Kidney epithelial cell (primary cell): ENCODE measurements around the gene EPOP. TPM values are rescaled to one million over a fixed set of nuclear protein-coding genes. Genes with fewer than 3 reads are reported as not detected.

Experiments used
- DNase-seq: peaks from one replicate; pipeline ENCODE4 v3.0.0-alpha.2; 2010; ENCODE audit warnings: low read depth
- H3K27me3 ChIP-seq: 2 replicates; pipeline ENCODE4 v1.6.0; 2011; ENCODE audit warnings: low read length; ENCODE audit not compliant: control insufficient read depth, insufficient read depth
- H3K36me3 ChIP-seq: 2 replicates; pipeline ENCODE4 v1.5.1; 2011; ENCODE audit warnings: low read length; ENCODE audit not compliant: control insufficient read depth, insufficient read depth
- H3K4me3 ChIP-seq: 2 replicates; pipeline ENCODE4 v1.5.1; 2011; ENCODE audit warnings: low read depth, mild to moderate bottlenecking, control low read depth, low read length
- total RNA-seq: library from RNA; depleted of rRNA; stranded (reverse); fragments of >200 nt; gene quantifications from 2 replicates; pipeline ENCODE4 v1.2.3, GENCODE V29; 2015
- TF ChIP-seq, protein P1 (sequence below): IDR thresholded peaks from 2 replicates; pipeline ENCODE4 v1.5.1; 2011; ENCODE audit warnings: mild to moderate bottlenecking, moderate library complexity, low read length, control low read depth, inconsistent platforms; ENCODE audit not compliant: insufficient read depth, poor library complexity, severe bottlenecking

Gene EPOP
- total RNA-seq, 1 donor from 2014 or later = 6.4 TPM

DNA sequence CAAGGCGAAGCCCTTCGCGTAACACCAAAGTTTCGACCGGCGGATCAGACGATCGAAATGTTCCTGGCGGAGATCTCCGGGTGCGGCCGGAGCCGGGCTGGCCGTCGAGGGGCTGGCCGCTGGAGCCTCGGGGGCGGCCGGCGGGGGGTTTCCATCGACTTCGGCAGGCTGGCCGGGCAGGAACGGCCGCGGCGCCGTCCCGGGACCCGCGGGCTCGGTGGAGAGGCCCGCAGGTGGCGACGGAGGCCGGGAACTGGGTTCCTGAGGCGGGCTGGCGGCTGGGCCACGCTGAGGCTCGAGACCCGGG lies 1.1 kb downstream of the EPOP start:
- no peak for DNase-seq
- peak overlapping the region; percentile 38 for H3K4me3 ChIP-seq
- TF ChIP-seq, protein P1, sequence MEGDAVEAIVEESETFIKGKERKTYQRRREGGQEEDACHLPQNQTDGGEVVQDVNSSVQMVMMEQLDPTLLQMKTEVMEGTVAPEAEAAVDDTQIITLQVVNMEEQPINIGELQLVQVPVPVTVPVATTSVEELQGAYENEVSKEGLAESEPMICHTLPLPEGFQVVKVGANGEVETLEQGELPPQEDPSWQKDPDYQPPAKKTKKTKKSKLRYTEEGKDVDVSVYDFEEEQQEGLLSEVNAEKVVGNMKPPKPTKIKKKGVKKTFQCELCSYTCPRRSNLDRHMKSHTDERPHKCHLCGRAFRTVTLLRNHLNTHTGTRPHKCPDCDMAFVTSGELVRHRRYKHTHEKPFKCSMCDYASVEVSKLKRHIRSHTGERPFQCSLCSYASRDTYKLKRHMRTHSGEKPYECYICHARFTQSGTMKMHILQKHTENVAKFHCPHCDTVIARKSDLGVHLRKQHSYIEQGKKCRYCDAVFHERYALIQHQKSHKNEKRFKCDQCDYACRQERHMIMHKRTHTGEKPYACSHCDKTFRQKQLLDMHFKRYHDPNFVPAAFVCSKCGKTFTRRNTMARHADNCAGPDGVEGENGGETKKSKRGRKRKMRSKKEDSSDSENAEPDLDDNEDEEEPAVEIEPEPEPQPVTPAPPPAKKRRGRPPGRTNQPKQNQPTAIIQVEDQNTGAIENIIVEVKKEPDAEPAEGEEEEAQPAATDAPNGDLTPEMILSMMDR = no peak
- H3K36me3 ChIP-seq = no peaks in the 10 kb centered on the region
- H3K27me3 ChIP-seq = peaks cover 54% of the 10 kb centered on the region

DNA sequence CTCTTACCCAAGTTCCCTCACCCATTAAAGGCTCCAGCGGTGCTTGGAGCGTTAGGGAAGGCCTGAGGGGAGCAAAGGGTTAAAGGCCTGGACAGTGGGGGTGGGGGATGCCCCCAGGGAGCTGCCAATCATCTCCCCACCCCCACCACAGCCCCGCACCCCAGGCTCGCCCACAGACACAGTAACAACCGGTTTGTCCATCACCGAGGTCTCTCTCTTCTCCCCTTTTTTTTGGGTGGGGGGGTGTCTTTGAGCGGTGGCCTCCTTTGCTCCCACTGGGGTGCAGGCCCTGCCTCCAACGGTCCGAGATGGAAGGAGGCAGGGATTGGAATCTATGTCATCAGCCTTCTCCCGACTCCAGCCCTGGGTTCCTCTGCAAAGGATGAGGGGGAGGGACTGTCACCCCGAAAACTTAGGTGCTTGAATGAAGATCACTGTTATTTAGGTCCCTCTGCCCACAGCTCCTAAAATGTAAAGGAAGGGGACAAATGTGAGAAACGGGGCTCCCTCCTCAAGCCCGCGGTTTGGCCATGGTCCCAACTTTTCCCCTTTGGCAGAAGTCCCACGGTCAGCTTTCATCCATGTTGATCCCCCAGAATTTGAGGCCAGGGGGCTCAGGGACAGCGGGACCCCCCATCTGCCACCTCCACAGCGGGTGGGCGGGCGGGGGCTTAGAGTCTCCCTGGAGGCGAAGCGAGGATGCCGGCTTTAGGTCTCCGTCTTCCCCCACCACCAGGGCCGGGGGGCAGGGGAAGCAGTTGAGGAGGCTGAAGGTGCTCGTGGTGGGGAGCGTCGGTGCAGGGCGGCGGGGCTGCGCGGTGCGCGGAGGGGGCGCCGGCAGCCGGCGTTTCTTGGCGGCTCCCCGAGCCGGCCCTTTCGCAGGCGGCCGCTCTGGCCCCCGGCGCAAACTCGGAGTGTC lies 1.7 kb downstream of the EPOP start:
- Histone ChIP-seq H3K36me3 (no peaks in the 10 kb centered on the region), H3K4me3 (no peak overlapping the region), H3K27me3 (peaks cover 58% of the 10 kb centered on the region)
- no peak for DNase-seq
- TF ChIP-seq, protein P1 = no peak

DNA sequence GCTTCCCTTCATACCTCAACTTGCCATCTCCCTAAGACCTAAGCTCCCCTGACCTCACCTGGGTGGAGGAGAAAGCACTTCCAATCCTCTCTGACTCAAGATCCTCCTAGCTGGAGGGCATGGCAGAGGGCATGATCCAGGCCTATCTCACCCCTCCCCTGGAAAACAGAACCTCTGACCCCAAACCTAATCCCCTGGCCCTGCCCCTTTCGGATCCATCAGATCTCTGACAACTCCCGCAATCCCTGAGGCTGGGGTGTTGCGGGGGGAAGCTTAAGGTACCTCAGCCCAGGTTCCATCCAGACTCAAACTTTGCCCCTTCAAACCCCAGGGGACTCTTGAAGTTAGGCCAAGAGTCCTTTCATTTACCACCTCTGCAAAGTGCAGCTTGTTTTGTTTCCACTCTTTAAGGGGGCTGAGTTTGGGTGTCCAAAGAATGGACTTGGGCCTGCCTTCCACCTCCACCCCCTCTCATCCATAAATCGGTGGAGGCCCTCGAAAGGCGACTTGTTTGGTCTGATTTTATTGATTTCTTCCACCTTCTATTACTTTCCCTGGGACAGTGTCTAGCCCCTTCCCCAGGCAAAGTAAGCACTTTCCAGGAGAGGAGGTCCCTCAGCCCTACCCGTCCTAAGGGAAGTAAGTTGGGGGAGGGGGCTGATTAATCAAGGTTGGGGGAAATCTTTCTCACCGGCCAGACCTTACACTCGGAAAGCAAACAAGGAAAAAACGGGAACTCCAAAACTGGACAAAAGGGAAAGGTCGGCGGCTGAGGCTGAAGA lies 2.6 kb downstream of the EPOP start:
- no peak for DNase-seq
- Histone ChIP-seq H3K4me3 (no peak overlapping the region), H3K36me3 (no peaks in the 10 kb centered on the region), H3K27me3 (peaks cover 60% of the 10 kb centered on the region)
- TF ChIP-seq, protein P1 = no peak

DNA sequence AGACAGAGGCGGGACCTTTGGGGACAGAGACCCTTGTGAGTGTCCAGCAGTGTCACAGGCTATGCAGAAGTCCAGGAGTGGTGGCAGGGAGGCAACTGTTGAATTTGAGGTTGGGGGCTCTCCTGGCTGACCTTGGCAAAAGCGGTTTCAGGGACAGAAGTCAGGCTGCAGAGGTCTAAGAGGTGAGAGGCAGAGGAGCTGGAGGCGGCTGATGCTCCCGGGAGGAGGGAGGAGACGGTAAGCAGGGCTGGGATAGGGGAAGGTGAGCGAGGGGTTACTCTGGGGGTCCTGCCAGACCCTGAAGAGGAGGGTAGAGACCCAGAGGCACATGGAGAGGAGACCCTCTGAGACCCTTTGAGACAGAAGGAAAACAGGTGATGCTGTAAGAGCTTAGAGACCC lies 5.2 kb downstream of the EPOP start:
- TF ChIP-seq, protein P1 = no peak
- DNase-seq = no peak
- peaks cover 59% of the 10 kb centered on the region for H3K27me3 ChIP-seq
- no peak overlapping the region for H3K4me3 ChIP-seq
- H3K36me3 ChIP-seq = no peaks in the 10 kb centered on the region

DNA sequence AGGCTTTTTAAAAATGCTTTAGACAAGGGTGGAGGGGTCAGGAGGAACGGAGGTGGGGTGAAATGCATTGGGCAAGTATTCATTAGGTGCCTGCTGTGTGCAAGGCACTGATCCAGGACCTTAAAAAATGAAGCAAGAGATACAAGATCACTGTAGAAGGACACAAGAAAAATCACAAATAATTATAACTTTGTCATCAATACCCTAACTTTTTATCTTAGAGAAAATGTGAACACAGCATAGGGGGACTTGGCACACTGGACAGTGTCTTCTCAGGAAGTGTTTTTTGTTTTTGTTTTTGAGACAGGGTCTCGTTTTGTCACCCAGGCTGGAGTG lies 7.0 kb downstream of the EPOP start:
- DNase-seq = no peak
- no peaks in the 10 kb centered on the region for H3K36me3 ChIP-seq
- H3K4me3 ChIP-seq = no peak overlapping the region
- H3K27me3 ChIP-seq = peaks cover 42% of the 10 kb centered on the region
- TF ChIP-seq, protein P1 = no peak
